ENCODE data around the gene PRSS16. TPM values are rescaled to one million over a fixed set of nuclear protein-coding genes. Genes with fewer than 3 reads are reported as not detected.

Gene PRSS16
- total and polyA plus RNA-seq, 9 of the 15 experiments (the other 6 are each of a cell fraction or from before 2014, with no cell fraction given), result 4.5 to 21.3 (median 12.1) TPM

DNA sequence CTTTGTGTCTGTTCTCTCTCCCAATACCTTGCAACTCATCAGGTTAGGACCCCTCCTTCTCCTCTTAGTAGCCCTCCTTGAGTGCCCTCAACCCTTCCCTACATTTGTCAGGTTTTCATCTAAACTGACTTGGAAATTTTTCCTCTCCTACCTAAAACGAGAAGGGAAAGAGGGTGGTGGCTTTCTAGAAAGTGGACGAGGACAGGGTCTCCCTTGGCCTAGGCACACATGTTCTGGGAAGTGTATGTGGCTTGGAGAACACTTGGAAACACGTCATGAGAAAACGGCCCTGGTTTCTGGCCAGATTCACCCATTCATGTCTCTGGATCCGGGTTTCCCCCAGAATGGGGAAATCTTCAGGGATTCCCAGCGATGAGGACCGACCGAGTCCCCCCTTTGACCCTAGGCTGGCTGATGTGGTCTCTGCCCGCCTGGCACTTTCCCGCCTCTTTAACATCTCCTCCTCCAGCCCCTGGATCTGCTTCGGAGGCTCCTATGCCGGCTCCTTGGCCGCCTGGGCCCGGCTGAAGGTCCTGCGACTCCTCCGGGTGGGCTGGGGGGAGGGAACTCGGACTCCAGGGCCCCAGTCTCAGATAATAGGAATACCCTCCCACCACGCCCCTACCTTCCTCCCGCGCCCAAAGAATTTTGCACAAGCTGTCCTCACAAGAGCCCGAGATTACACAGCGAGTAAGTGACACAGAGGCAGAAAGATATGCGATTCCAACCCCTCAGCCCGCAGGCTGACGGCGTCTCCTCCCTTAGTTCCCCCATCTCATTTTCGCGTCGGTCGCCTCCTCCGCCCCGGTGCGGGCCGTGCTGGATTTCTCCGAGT, 3.0 kb downstream of the PRSS16 start (continued):
- TF ChIP-seq, protein P1, sequence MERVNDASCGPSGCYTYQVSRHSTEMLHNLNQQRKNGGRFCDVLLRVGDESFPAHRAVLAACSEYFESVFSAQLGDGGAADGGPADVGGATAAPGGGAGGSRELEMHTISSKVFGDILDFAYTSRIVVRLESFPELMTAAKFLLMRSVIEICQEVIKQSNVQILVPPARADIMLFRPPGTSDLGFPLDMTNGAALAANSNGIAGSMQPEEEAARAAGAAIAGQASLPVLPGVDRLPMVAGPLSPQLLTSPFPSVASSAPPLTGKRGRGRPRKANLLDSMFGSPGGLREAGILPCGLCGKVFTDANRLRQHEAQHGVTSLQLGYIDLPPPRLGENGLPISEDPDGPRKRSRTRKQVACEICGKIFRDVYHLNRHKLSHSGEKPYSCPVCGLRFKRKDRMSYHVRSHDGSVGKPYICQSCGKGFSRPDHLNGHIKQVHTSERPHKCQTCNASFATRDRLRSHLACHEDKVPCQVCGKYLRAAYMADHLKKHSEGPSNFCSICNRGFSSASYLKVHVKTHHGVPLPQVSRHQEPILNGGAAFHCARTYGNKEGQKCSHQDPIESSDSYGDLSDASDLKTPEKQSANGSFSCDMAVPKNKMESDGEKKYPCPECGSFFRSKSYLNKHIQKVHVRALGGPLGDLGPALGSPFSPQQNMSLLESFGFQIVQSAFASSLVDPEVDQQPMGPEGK (CRISPR knock-in tag; IDR thresholded peaks at IDR 0.05; ENCODE audit: borderline replicate concordance), result no peak
- TF ChIP-seq, protein P2, sequence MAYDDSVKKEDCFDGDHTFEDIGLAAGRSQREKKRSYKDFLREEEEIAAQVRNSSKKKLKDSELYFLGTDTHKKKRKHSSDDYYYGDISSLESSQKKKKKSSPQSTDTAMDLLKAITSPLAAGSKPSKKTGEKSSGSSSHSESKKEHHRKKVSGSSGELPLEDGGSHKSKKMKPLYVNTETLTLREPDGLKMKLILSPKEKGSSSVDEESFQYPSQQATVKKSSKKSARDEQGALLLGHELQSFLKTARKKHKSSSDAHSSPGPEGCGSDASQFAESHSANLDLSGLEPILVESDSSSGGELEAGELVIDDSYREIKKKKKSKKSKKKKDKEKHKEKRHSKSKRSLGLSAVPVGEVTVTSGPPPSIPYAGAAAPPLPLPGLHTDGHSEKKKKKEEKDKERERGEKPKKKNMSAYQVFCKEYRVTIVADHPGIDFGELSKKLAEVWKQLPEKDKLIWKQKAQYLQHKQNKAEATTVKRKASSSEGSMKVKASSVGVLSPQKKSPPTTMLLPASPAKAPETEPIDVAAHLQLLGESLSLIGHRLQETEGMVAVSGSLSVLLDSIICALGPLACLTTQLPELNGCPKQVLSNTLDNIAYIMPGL (CRISPR knock-in tag; IDR thresholded peaks at IDR 0.05), result no peak
- TF ChIP-seq GATAD2A (IDR thresholded peaks at IDR 0.05) (no peak), CCNT2 (IDR thresholded peaks at IDR 0.05; ENCODE audit: borderline replicate concordance, extremely low read depth, insufficient read length, low read depth, low read length) (no peak), TAF7 (tag; IDR thresholded peaks at IDR 0.05) (no peak), BRD9 (IDR thresholded peaks at IDR 0.05; ENCODE audit: low read depth, partially characterized antibody) (no peak), SMARCC2 (IDR thresholded peaks at IDR 0.05; ENCODE audit: low read depth) (0 out of 2 replicates have a peak, but pooled peaks have one; percentile 22), MTA3 (IDR thresholded peaks at IDR 0.05; ENCODE audit: borderline replicate concordance) (0 out of 2 replicates have a peak, but pooled peaks have one; percentile 13), DIDO1 (tag; IDR thresholded peaks at IDR 0.05; ENCODE audit: low read depth) (no peak), DMBX1 (CRISPR knock-in tag; IDR thresholded peaks at IDR 0.05; ENCODE audit: borderline replicate concordance) (no peak), POLR2AphosphoS5 (IDR thresholded peaks at IDR 0.05; ENCODE audit: control insufficient read depth, insufficient read depth, low read depth, low read length) (no peak), SIX5 (IDR thresholded peaks at IDR 0.05; ENCODE audit: borderline replicate concordance in 1 of 2, insufficient read depth in 1 of 2, low read depth in 1 of 2, low read length in 2 of 2) (no peak), ZBTB1 (CRISPR knock-in tag; IDR thresholded peaks at IDR 0.05; ENCODE audit: borderline replicate concordance, low read depth) (no peak; the same call in none of the 2 replicates), GTF2F1 (IDR thresholded peaks at IDR 0.05; ENCODE audit: low read depth, low read length) (no peak), MECOM (CRISPR knock-in tag; IDR thresholded peaks at IDR 0.05) (no peak), ZNF79 (CRISPR knock-in tag; IDR thresholded peaks at IDR 0.05; ENCODE audit: low read depth) (no peak)
- TF ChIP-seq, protein P3, sequence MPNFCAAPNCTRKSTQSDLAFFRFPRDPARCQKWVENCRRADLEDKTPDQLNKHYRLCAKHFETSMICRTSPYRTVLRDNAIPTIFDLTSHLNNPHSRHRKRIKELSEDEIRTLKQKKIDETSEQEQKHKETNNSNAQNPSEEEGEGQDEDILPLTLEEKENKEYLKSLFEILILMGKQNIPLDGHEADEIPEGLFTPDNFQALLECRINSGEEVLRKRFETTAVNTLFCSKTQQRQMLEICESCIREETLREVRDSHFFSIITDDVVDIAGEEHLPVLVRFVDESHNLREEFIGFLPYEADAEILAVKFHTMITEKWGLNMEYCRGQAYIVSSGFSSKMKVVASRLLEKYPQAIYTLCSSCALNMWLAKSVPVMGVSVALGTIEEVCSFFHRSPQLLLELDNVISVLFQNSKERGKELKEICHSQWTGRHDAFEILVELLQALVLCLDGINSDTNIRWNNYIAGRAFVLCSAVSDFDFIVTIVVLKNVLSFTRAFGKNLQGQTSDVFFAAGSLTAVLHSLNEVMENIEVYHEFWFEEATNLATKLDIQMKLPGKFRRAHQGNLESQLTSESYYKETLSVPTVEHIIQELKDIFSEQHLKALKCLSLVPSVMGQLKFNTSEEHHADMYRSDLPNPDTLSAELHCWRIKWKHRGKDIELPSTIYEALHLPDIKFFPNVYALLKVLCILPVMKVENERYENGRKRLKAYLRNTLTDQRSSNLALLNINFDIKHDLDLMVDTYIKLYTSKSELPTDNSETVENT (CRISPR knock-in tag; IDR thresholded peaks at IDR 0.05), result no peak
- TF ChIP-seq, protein P4, sequence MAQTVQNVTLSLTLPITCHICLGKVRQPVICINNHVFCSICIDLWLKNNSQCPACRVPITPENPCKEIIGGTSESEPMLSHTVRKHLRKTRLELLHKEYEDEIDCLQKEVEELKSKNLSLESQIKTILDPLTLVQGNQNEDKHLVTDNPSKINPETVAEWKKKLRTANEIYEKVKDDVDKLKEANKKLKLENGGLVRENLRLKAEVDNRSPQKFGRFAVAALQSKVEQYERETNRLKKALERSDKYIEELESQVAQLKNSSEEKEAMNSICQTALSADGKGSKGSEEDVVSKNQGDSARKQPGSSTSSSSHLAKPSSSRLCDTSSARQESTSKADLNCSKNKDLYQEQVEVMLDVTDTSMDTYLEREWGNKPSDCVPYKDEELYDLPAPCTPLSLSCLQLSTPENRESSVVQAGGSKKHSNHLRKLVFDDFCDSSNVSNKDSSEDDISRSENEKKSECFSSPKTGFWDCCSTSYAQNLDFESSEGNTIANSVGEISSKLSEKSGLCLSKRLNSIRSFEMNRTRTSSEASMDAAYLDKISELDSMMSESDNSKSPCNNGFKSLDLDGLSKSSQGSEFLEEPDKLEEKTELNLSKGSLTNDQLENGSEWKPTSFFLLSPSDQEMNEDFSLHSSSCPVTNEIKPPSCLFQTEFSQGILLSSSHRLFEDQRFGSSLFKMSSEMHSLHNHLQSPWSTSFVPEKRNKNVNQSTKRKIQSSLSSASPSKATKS (CRISPR knock-in tag; IDR thresholded peaks at IDR 0.05), result no peak

Measured in K562 (cell line).